HL-60 (cell line): ENCODE data around the gene CCDC184.
"Not testable (repeated sequence)": the region's sequence is repeated elsewhere in the genome, so short reads cannot be mapped to it uniquely, and the experiment has no call there.

ENCODE experiments used
- DNase-seq, 2 experiments: peaks; one replicate each; pipeline ENCODE4 v3.0.0-alpha.2; 2010 to 2020; ENCODE audit warnings: low read depth in 1 of 2, low spot score in 1 of 2
- H3K27ac ChIP-seq: fragments of 250-450 bp; sonication (Bioruptor Pico); replicated peaks from 2 replicates; pipeline ENCODE4 v1.5.1; 2020; ENCODE audit warnings: mild to moderate bottlenecking, moderate library complexity
- H3K27me3 ChIP-seq: fragments of 250-450 bp; sonication (Bioruptor Pico); 2 replicates; pipeline ENCODE4 v1.5.1; 2021; ENCODE audit warnings: mild to moderate bottlenecking, moderate library complexity; ENCODE audit not compliant: insufficient read depth, poor library complexity, severe bottlenecking
- H3K4me3 ChIP-seq: replicated peaks from 2 replicates; pipeline ENCODE4 v1.5.1; 2011; ENCODE audit warnings: mild to moderate bottlenecking, control low read depth, low read length; ENCODE audit not compliant: insufficient read depth
- CTCF ChIP-seq: IDR thresholded peaks from one replicate; pipeline ENCODE4 v1.5.1; 2011; ENCODE audit warnings: low read length, control low read depth, inconsistent platforms; ENCODE audit not compliant: insufficient read depth
- GABPA ChIP-seq: IDR thresholded peaks from 2 replicates; pipeline ENCODE4 v1.6.1; 2012; ENCODE audit warnings: low read depth
- POLR2AphosphoS5 ChIP-seq: IDR thresholded peaks from 2 replicates; pipeline ENCODE4 v1.6.1; 2012; ENCODE audit warnings: low read depth
- REST ChIP-seq: IDR thresholded peaks from 2 replicates; pipeline ENCODE4 v1.6.1; 2012; ENCODE audit warnings: low read depth; ENCODE audit not compliant: insufficient replicate concordance
- SPI1 ChIP-seq: IDR thresholded peaks from 2 replicates; pipeline ENCODE4 v1.6.1; 2012; ENCODE audit warnings: low read depth, mild to moderate bottlenecking, borderline replicate concordance

Gene CCDC184

GRCh38 chr12:48220701-48221100 is 37.3 kb downstream of the CCDC184 start:
- TF ChIP-seq CTCF (no peak), REST (no peak), GABPA (no peak), SPI1 (no peak), POLR2AphosphoS5 (no peak)

GRCh38 chr12:48221645-48222044 is 38.2 kb downstream of the CCDC184 start:
- H3K27me3 ChIP-seq = no peaks in the 10 kb centered on the region
- H3K27ac ChIP-seq = no peak overlapping the region
- H3K4me3 ChIP-seq = no peak overlapping the region
- TF ChIP-seq CTCF = no peak
- no peak for TF ChIP-seq POLR2AphosphoS5
- no peak for TF ChIP-seq SPI1
- no peak for TF ChIP-seq GABPA
- no peak for TF ChIP-seq REST
- no peak for DNase-seq

More at GRCh38 chr12:48220701-48221100, 37.3 kb downstream of the CCDC184 start:
- no peak for DNase-seq
- H3K27ac ChIP-seq = no peak overlapping the region
- H3K27me3 ChIP-seq = no peaks in the 10 kb centered on the region
- no peak overlapping the region for H3K4me3 ChIP-seq

GRCh38 chr12:48224533-48224932 is 41.1 kb downstream of the CCDC184 start:
- H3K27ac ChIP-seq, DNase-seq, H3K27me3 ChIP-seq, H3K4me3 ChIP-seq: not testable (repeated sequence)

- not testable (repeated sequence) for DNase-seq, H3K27me3 ChIP-seq, H3K27ac ChIP-seq, H3K4me3 ChIP-seq
Observed at GRCh38 chr12:48231169-48231958, 47.9 kb downstream of the CCDC184 start.
